Peyer's patch (tissue), 4 donors: ENCODE measurements around the gene CDH1.

Source experiments
- POLR2A ChIP-seq, 2 donors: fragments of 450-650 bp; IDR thresholded peaks; one replicate each; pipeline ENCODE4 v1.5.1; 2017; ENCODE audit warnings: antibody characterized with exemption in 2 of 2, mild to moderate bottlenecking in 2 of 2, moderate library complexity in 2 of 2
- TF ChIP-seq, protein P1 (sequence below), 6 experiments: fragments of 450-650 bp in 4 of 6; fragments of 200-600 bp in 2 of 6; sonication (generic) in 1 of 6; IDR thresholded peaks; one replicate each; pipeline ENCODE4 v1.5.1; 2017 to 2019; ENCODE audit warnings: antibody characterized with exemption in 6 of 6, mild to moderate bottlenecking in 3 of 6, moderate library complexity in 1 of 6

DNA sequence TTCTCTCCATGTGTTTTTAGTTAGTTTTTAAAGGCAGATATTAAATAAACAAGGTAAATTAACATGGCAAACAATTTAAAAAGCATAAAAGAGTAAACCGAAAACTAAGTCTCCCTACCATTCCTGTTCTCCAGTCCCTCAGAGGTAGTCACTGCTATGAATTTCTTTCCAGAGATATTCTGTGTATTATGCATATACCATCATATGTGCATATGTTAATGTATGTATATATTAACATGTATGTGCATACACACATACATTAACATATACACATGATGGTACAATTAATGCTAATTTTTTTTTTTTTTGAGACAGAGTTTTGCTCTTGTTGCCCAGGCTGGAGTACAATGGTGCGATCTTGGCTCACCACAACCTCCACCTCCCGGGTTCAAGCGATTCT is 138.8 kb downstream of the CDH1 start:
- TF ChIP-seq, protein P1, sequence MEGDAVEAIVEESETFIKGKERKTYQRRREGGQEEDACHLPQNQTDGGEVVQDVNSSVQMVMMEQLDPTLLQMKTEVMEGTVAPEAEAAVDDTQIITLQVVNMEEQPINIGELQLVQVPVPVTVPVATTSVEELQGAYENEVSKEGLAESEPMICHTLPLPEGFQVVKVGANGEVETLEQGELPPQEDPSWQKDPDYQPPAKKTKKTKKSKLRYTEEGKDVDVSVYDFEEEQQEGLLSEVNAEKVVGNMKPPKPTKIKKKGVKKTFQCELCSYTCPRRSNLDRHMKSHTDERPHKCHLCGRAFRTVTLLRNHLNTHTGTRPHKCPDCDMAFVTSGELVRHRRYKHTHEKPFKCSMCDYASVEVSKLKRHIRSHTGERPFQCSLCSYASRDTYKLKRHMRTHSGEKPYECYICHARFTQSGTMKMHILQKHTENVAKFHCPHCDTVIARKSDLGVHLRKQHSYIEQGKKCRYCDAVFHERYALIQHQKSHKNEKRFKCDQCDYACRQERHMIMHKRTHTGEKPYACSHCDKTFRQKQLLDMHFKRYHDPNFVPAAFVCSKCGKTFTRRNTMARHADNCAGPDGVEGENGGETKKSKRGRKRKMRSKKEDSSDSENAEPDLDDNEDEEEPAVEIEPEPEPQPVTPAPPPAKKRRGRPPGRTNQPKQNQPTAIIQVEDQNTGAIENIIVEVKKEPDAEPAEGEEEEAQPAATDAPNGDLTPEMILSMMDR (IDR thresholded peaks at IDR 0.05) = no peak
- TF ChIP-seq POLR2A (IDR thresholded peaks at IDR 0.05) = no peak
